Astrocyte (in vitro differentiated cells and primary cell): ENCODE results near the gene TCP1.

Source experiments
- EZH2 ChIP-seq: IDR thresholded peaks from 2 replicates; pipeline ENCODE4 v1.6.1; 2012; ENCODE audit warnings: mild to moderate bottlenecking, low read length, inconsistent platforms; ENCODE audit not compliant: insufficient read depth
- TF ChIP-seq, protein P1 (sequence below): IDR thresholded peaks from 2 replicates; pipeline ENCODE4 v1.5.1; 2011; ENCODE audit warnings: low read depth, mild to moderate bottlenecking, inconsistent platforms, low read length, moderate library complexity; ENCODE audit not compliant: insufficient read depth

DNA sequence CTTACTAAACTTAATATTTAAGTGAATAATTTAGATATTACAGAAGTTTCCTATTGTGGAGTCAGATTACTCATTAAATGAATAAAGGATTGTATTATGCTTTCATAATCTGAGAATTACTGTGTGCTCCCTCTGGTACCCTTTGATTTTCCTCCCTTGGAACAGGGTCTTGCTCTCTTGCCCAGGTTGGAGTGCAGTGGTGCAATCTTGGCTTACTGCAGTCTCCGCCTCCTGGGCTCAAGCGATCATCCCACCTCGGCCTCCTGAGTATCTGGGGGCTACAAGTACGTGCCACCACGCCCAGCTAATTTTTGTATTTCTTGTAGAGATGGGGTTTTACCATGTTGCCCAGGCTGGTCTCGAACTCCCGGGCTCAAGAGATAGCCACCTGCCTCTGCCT is 52.5 kb downstream of the TCP1 start:
- TF ChIP-seq, protein P1, sequence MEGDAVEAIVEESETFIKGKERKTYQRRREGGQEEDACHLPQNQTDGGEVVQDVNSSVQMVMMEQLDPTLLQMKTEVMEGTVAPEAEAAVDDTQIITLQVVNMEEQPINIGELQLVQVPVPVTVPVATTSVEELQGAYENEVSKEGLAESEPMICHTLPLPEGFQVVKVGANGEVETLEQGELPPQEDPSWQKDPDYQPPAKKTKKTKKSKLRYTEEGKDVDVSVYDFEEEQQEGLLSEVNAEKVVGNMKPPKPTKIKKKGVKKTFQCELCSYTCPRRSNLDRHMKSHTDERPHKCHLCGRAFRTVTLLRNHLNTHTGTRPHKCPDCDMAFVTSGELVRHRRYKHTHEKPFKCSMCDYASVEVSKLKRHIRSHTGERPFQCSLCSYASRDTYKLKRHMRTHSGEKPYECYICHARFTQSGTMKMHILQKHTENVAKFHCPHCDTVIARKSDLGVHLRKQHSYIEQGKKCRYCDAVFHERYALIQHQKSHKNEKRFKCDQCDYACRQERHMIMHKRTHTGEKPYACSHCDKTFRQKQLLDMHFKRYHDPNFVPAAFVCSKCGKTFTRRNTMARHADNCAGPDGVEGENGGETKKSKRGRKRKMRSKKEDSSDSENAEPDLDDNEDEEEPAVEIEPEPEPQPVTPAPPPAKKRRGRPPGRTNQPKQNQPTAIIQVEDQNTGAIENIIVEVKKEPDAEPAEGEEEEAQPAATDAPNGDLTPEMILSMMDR, result no peak
- no peak for TF ChIP-seq EZH2
